Calu3 (cell line): ENCODE results near the gene MALT1. TPM values are rescaled to one million over a fixed set of nuclear protein-coding genes. Genes with fewer than 3 reads are reported as not detected.
"Not testable (repeated sequence)": the region's sequence is repeated elsewhere in the genome, so short reads cannot be mapped to it uniquely, and the experiment has no call there.

ENCODE experiments used
- BruUV-seq: library from RNA; stranded (reverse); fragments of 400-500 nt; replicated peaks from 2 replicates; lab custom pipeline; 2021; lab: Mats Ljungman, UMichigan
- CTCF ChIA-PET: fragments of 300-600 bp; sonication (Branson Sonifier 250); formaldehyde crosslinking; loops from one replicate; lab custom pipeline; 2022; ENCODE audit warnings: antibody characterized with exemption; lab: Charles Lee
- DNase-seq: peaks from one replicate; pipeline ENCODE4 v3.0.0; 2022
- H3K27ac Mint-ChIP-seq: one replicate; pipeline ENCODE4 v1.8.0; 2022; ENCODE audit warnings: mixed read lengths; ENCODE audit not compliant: unreplicated experiment
- H3K27me3 Mint-ChIP-seq: one replicate; pipeline ENCODE4 v1.8.0; 2022; ENCODE audit warnings: mixed read lengths; ENCODE audit not compliant: unreplicated experiment
- H3K36me3 Mint-ChIP-seq: one replicate; pipeline ENCODE4 v1.8.0; 2022; ENCODE audit warnings: mild to moderate bottlenecking, moderate library complexity, mixed read lengths; ENCODE audit not compliant: insufficient read depth, unreplicated experiment
- H3K4me1 Mint-ChIP-seq: one replicate; pipeline ENCODE4 v1.8.0; 2022; ENCODE audit warnings: mild to moderate bottlenecking, low read depth, mixed read lengths; ENCODE audit not compliant: unreplicated experiment
- H3K4me3 Mint-ChIP-seq: one replicate; pipeline ENCODE4 v1.8.0; 2022; ENCODE audit warnings: mild to moderate bottlenecking, low read depth, moderate library complexity, mixed read lengths; ENCODE audit not compliant: unreplicated experiment
- H3K9me3 Mint-ChIP-seq: one replicate; pipeline ENCODE4 v1.8.0; 2022; ENCODE audit warnings: low read depth, mixed read lengths; ENCODE audit not compliant: unreplicated experiment
- intact Hi-C: fragments of 100-400 bp; cut with micrococcal nuclease; formaldehyde crosslinking; loops from one replicate; pipeline ENCODE4 v1.10.0; 2022; ENCODE audit not compliant: unreplicated experiment
- total RNA-seq: library from RNA; stranded (reverse); gene quantifications from 2 replicates; pipeline ENCODE4 v1.2.3, GENCODE V29; 2022
- TF ChIP-seq, protein P1 (sequence below): fragments of 200-600 bp; IDR thresholded peaks from one replicate; pipeline ENCODE4 v1.8.0; 2022; ENCODE audit warnings: antibody characterized with exemption; ENCODE audit not compliant: unreplicated experiment

MALT1 gene
- total RNA-seq, 1 experiment from 2014 or later, result 37.6 TPM

GRCh38 chr18:58639237-58639636, 32.0 kb upstream of the MALT1 start:
- Mint-ChIP-seq H3K9me3 (no peaks in the 10 kb centered on the region), H3K27ac (no peak overlapping the region), H3K27me3 (no peaks in the 10 kb centered on the region), H3K36me3 (no peaks in the 10 kb centered on the region), H3K4me3 (no peak overlapping the region), H3K4me1 (no peaks in the 10 kb centered on the region)
- TF ChIP-seq, protein P1, sequence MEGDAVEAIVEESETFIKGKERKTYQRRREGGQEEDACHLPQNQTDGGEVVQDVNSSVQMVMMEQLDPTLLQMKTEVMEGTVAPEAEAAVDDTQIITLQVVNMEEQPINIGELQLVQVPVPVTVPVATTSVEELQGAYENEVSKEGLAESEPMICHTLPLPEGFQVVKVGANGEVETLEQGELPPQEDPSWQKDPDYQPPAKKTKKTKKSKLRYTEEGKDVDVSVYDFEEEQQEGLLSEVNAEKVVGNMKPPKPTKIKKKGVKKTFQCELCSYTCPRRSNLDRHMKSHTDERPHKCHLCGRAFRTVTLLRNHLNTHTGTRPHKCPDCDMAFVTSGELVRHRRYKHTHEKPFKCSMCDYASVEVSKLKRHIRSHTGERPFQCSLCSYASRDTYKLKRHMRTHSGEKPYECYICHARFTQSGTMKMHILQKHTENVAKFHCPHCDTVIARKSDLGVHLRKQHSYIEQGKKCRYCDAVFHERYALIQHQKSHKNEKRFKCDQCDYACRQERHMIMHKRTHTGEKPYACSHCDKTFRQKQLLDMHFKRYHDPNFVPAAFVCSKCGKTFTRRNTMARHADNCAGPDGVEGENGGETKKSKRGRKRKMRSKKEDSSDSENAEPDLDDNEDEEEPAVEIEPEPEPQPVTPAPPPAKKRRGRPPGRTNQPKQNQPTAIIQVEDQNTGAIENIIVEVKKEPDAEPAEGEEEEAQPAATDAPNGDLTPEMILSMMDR, result no peak
- intact Hi-C loops, result no loop called here
- BruUV-seq, result no TSS peak
- CTCF ChIA-PET, result interaction anchor here (0.6 to 0.8 kb wide), 2 partner anchors 16 to 114 kb away, joined by 3 to 4 read pairs; no protein-coding TSS in a partner anchor
- DNase-seq, result no peak

- Mint-ChIP-seq H3K4me1 (no peaks in the 10 kb centered on the region), H3K4me3 (no peak overlapping the region), H3K27ac (no peak overlapping the region), H3K36me3 (no peaks in the 10 kb centered on the region), H3K9me3 (no peaks in the 10 kb centered on the region), H3K27me3 (no peaks in the 10 kb centered on the region)
- intact Hi-C loops, result no loop called here
- TF ChIP-seq, protein P1, result no peak
- no peak for DNase-seq
- CTCF ChIA-PET, result interaction anchor here (0.6 to 0.8 kb wide), 2 partner anchors 16 to 113 kb away, joined by 3 to 4 read pairs; no protein-coding TSS in a partner anchor
- BruUV-seq, result no TSS peak
Observed at GRCh38 chr18:58639751-58640427, 31.4 kb upstream of the MALT1 start.

DNA sequence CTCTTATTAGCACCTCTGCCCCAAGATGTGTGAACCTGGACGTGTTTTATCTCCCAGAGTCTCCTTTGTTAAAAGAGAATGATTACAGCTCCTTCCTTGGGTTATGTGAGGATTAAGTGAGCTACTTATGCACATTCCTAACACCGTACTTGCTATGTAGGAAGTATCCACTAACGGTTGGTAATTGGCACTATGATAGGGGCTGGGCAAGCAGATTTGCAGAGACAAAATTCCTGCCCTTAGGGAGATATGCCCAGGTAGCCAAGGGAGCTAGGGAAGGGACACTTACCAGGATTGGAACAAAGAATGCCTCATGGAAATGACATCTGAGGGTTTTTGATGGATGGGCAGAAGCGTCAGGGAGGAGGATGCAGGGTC, 30.8 kb upstream of the MALT1 start:
- intact Hi-C loops, result no loop called here
- Mint-ChIP-seq H3K4me3 (no peak overlapping the region), H3K27me3 (no peaks in the 10 kb centered on the region)

DNA sequence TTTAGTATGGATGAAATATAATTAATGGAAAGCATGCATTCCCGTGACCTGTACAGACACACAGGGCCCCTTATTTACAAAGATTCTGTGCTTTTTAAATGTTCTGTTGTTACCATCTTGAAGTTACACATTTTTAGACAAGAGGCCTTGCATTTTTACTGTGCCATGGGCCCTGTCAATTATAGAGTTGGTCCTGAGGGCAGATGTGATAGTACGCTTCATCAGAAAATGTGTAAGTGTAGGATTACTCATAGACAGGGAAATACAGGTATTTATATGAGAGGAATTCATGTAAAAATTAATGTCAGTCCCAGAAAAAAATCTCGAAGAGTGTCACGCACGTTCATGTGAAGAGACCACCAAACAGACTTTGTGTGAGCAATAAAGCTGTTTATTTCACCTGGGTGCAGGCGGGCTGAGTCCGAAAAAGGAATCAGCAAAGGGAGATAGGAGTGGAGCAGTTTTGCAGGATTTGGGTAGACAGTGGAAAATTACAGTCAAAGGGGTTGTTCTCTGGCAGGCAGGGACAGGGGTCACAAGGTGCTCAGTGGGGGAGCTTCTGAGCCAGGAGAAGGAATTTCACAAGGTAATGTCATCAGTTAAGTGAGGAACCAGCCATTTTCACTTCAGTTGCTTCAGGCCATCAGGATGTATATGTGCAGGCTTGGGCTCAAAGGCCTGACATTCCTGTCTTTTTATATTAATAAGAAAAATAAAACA, 30.2 kb upstream of the MALT1 start:
- CTCF ChIA-PET, result no interaction called here
- no peak for DNase-seq
- H3K9me3 Mint-ChIP-seq, result no peaks in the 10 kb centered on the region
- BruUV-seq, result no TSS peak
- TF ChIP-seq, protein P1, result no peak
- no peak overlapping the region for H3K27ac Mint-ChIP-seq
- H3K27me3 Mint-ChIP-seq, result no peaks in the 10 kb centered on the region
- H3K36me3 Mint-ChIP-seq, result no peaks in the 10 kb centered on the region
- no peak overlapping the region for H3K4me3 Mint-ChIP-seq
- no peaks in the 10 kb centered on the region for H3K4me1 Mint-ChIP-seq
- intact Hi-C loops, result no loop called here

More for the DNA sequence above, 30.8 kb upstream of the MALT1 start:
- Mint-ChIP-seq H3K9me3 (no peaks in the 10 kb centered on the region), H3K36me3 (no peaks in the 10 kb centered on the region), H3K4me1 (no peaks in the 10 kb centered on the region), H3K27ac (no peak overlapping the region)
- CTCF ChIA-PET, result no interaction called here
- DNase-seq, result no peak
- TF ChIP-seq, protein P1, result no peak
- BruUV-seq, result no TSS peak

- BruUV-seq, H3K36me3 Mint-ChIP-seq, H3K27ac Mint-ChIP-seq, DNase-seq, H3K4me1 Mint-ChIP-seq, intact Hi-C loops, H3K9me3 Mint-ChIP-seq, CTCF ChIA-PET, H3K27me3 Mint-ChIP-seq, H3K4me3 Mint-ChIP-seq: not testable (repeated sequence)
Observed at GRCh38 chr18:58643557-58643956, 27.7 kb upstream of the MALT1 start.
